Dermis blood vessel endothelial cell (primary cell): ENCODE data around the gene KSR2. TPM values are rescaled to one million over a fixed set of nuclear protein-coding genes. Genes with fewer than 3 reads are reported as not detected.
"Not testable (repeated sequence)": the region's sequence is repeated elsewhere in the genome, so short reads cannot be mapped to it uniquely, and the experiment has no call there.

ENCODE experiments used
- DNase-seq: peaks from one replicate; pipeline ENCODE4 v3.0.0; 2010
- total RNA-seq: library from RNA; depleted of rRNA; stranded (reverse); fragments of >200 nt; gene quantifications from 2 replicates; pipeline ENCODE4 v1.2.3, GENCODE V29; 2014

KSR2 gene
- under 0.01 and 0.60 TPM in 2 replicates for total RNA-seq

GRCh38 chr12:117968826-117969659 is at the start of gene KSR2:
Gene KSR2, minus strand, starts transcription at chr12:117968990. Its CDS starts 735 bp downstream, at chr12:117968255.
- peak; percentile 26 for DNase-seq

- DNase-seq = no peak
These were observed 49.1 kb upstream of the KSR2 start for GRCh38 chr12:118017926-118018325.

- DNase-seq = peak; percentile 98
These were observed 47.9 kb upstream of the KSR2 start, which contains the start of gene RFC5 for GRCh38 chr12:118016424-118017264. Gene RFC5, plus strand, starts transcription at chr12:118016703. Its CDS starts 125 bp downstream, at chr12:118016828.

GRCh38 chr12:118015944-118016343 is 47.2 kb upstream of the KSR2 start:
- DNase-seq = no peak

GRCh38 chr12:118015306-118015705 is 46.5 kb upstream of the KSR2 start:
- DNase-seq = no peak

- no peak for DNase-seq
These were observed 44.5 kb upstream of the KSR2 start for GRCh38 chr12:118013283-118013682.

- DNase-seq = no peak
These were observed 43.2 kb upstream of the KSR2 start for GRCh38 chr12:118011961-118012360.

- DNase-seq = no peak
These were observed 42.6 kb upstream of the KSR2 start for GRCh38 chr12:118011377-118011776.

GRCh38 chr12:118010903-118011302 is 42.1 kb upstream of the KSR2 start:
- DNase-seq = no peak

- DNase-seq = not testable (repeated sequence)
These were observed 31.0 kb upstream of the KSR2 start for GRCh38 chr12:117999806-118000205.

GRCh38 chr12:117998719-117999118 is 29.9 kb upstream of the KSR2 start:
- no peak for DNase-seq

- DNase-seq = no peak
These were observed 26.0 kb upstream of the KSR2 start for GRCh38 chr12:117994551-117995438.

GRCh38 chr12:117986705-117987469 is 18.1 kb upstream of the KSR2 start:
- no peak for DNase-seq

- DNase-seq = no peak
These were observed 16.4 kb upstream of the KSR2 start for GRCh38 chr12:117985182-117985581.

- no peak for DNase-seq
These were observed 12.5 kb upstream of the KSR2 start for GRCh38 chr12:117981267-117981666.

GRCh38 chr12:117980616-117981015 is 11.8 kb upstream of the KSR2 start:
- DNase-seq = no peak

GRCh38 chr12:117977373-117977772 is 8.6 kb upstream of the KSR2 start:
- DNase-seq = no peak

GRCh38 chr12:117975006-117975405 is 6.2 kb upstream of the KSR2 start:
- no peak for DNase-seq

GRCh38 chr12:117972301-117972700 is 3.5 kb upstream of the KSR2 start:
- DNase-seq = peak; percentile 3

GRCh38 chr12:117970334-117970733 is 1.5 kb upstream of the KSR2 start:
- no peak for DNase-seq

- DNase-seq = no peak
These were observed 520 bp downstream of the KSR2 start for GRCh38 chr12:117968151-117968789.
